GM23338 (cell line): Measurements from ENCODE around the gene ZNF638. TPM values are rescaled to one million over a fixed set of nuclear protein-coding genes. Genes with fewer than 3 reads are reported as not detected.

ENCODE experiments used
- ATAC-seq: fragments of 200-7000 bp; cut with Tn5 transposase; 3 replicates; pipeline ENCODE4 v1.9.1; 2020
- DNase-seq: peaks from one replicate; pipeline ENCODE4 v3.0.0-alpha.2; 2015; ENCODE audit warnings: low spot score
- H2AFZ ChIP-seq: fragments of 200-600 bp; sonication (generic); 2 replicates; pipeline ENCODE4 v1.8.0; 2016; ENCODE audit warnings: antibody characterized with exemption, mild to moderate bottlenecking, moderate library complexity
- H3F3A ChIP-seq: fragments of 200-600 bp; sonication (generic); replicated peaks from 2 replicates; pipeline ENCODE4 v1.8.0; 2017; ENCODE audit warnings: antibody characterized with exemption, mixed run types, low read depth
- H3K27ac ChIP-seq: fragments of 200-600 bp; sonication (generic); 2 replicates; pipeline ENCODE4 v1.6.1; 2016; ENCODE audit warnings: low read depth
- H3K27me3 ChIP-seq: fragments of 200-600 bp; sonication (generic); 2 replicates; pipeline ENCODE4 v1.8.0; 2016; ENCODE audit warnings: mild to moderate bottlenecking, mixed run types, moderate library complexity; ENCODE audit not compliant: insufficient read depth
- H3K36me3 ChIP-seq: fragments of 200-600 bp; sonication (generic); 2 replicates; pipeline ENCODE4 v1.8.0; 2016; ENCODE audit warnings: mild to moderate bottlenecking; ENCODE audit not compliant: insufficient read depth
- H3K4me1 ChIP-seq: fragments of 200-600 bp; sonication (generic); 2 replicates; pipeline ENCODE4 v1.8.0; 2016; ENCODE audit warnings: mild to moderate bottlenecking, moderate library complexity; ENCODE audit not compliant: insufficient read depth
- H3K4me2 ChIP-seq: fragments of 200-600 bp; sonication (generic); 2 replicates; pipeline ENCODE4 v1.7.1; 2017; ENCODE audit warnings: mixed run types
- H3K4me3 ChIP-seq: fragments of 200-600 bp; sonication (generic); 2 replicates; pipeline ENCODE4 v1.6.1; 2016; ENCODE audit warnings: mixed run types
- H3K79me2 ChIP-seq: fragments of 200-600 bp; sonication (generic); replicated peaks from 2 replicates; pipeline ENCODE4 v1.8.0; 2017; ENCODE audit warnings: mild to moderate bottlenecking; ENCODE audit not compliant: insufficient read depth
- H3K9me2 ChIP-seq: fragments of 200-600 bp; sonication (generic); 2 replicates; pipeline ENCODE4 v1.8.0; 2017; ENCODE audit not compliant: insufficient read depth
- H4K20me1 ChIP-seq: fragments of 200-600 bp; sonication (generic); replicated peaks from 2 replicates; pipeline ENCODE4 v1.8.0; 2017; ENCODE audit warnings: mild to moderate bottlenecking; ENCODE audit not compliant: insufficient read depth
- H3K27ac Mint-ChIP-seq: 2 replicates; pipeline ENCODE4 v1.8.0; 2020; ENCODE audit warnings: inconsistent platforms, mild to moderate bottlenecking, moderate library complexity, mixed read lengths
- H3K27me3 Mint-ChIP-seq: 3 replicates; pipeline ENCODE4 v1.8.0; 2022; ENCODE audit warnings: low read depth, mild to moderate bottlenecking, moderate library complexity, mixed read lengths, inconsistent platforms; ENCODE audit not compliant: insufficient read depth, poor library complexity
- H3K36me3 Mint-ChIP-seq: 3 replicates; pipeline ENCODE4 v1.8.0; 2021; ENCODE audit warnings: low read depth, mild to moderate bottlenecking, inconsistent platforms, moderate library complexity, mixed read lengths
- H3K4me1 Mint-ChIP-seq: 3 replicates; pipeline ENCODE4 v1.8.0; 2020; ENCODE audit warnings: mild to moderate bottlenecking, inconsistent platforms, mixed read lengths
- H3K4me3 Mint-ChIP-seq: 3 replicates; pipeline ENCODE4 v1.8.0; 2021; ENCODE audit warnings: moderate library complexity, mild to moderate bottlenecking, inconsistent platforms, mixed read lengths
- H3K9me3 Mint-ChIP-seq: 3 replicates; pipeline ENCODE4 v1.8.0; 2020; ENCODE audit warnings: moderate library complexity, mild to moderate bottlenecking, inconsistent platforms, mixed read lengths
- CREB1 ChIP-seq: fragments of 250-450 bp; sonication (Bioruptor Pico); IDR thresholded peaks from 2 replicates; pipeline ENCODE4 v1.5.0; 2020; ENCODE audit warnings: low read depth, mild to moderate bottlenecking, moderate library complexity
- EZH2 ChIP-seq: fragments of 200-600 bp; sonication (generic); IDR thresholded peaks from one replicate; pipeline ENCODE4 v1.8.0; 2017; ENCODE audit warnings: antibody characterized with exemption, mild to moderate bottlenecking, low read depth; ENCODE audit not compliant: unreplicated experiment
- JUNB ChIP-seq: IDR thresholded peaks from one replicate; pipeline ENCODE4 v1.6.1; 2016; ENCODE audit warnings: antibody characterized with exemption; ENCODE audit not compliant: unreplicated experiment
- NANOG ChIP-seq: IDR thresholded peaks from 2 replicates; pipeline ENCODE4 v1.6.1; 2016; ENCODE audit warnings: antibody characterized with exemption, borderline replicate concordance
- POLR2AphosphoS5 ChIP-seq: IDR thresholded peaks from 2 replicates; pipeline ENCODE4 v1.6.1; 2016; ENCODE audit warnings: antibody characterized with exemption, low read depth
- STAT1 ChIP-seq: IDR thresholded peaks from one replicate; pipeline ENCODE4 v1.6.1; 2016; ENCODE audit warnings: antibody characterized with exemption; ENCODE audit not compliant: unreplicated experiment
- polyA plus RNA-seq: library from polyadenylated mRNA; unstranded; fragments of >200 nt; fragmentation: Nextera tagmentation; extraction: Ambion mirVana; gene quantifications from 2 replicates; pipeline ENCODE4 v1.2.1, GENCODE V29; 2016
- total RNA-seq: library from RNA; depleted of rRNA; stranded (reverse); fragments of >200 nt; shearing (Covaris generic); gene quantifications from 2 replicates; pipeline ENCODE4 v1.2.3, GENCODE V29; 2014
- TF ChIP-seq, protein P1 (sequence below): fragments of 250-450 bp; sonication (Bioruptor Pico); IDR thresholded peaks from 2 replicates; pipeline ENCODE4 v1.5.0; 2020; ENCODE audit warnings: mild to moderate bottlenecking, moderate library complexity
- TF ChIP-seq, protein P2 (sequence below): IDR thresholded peaks from one replicate; pipeline ENCODE4 v1.6.1; 2018; ENCODE audit warnings: antibody characterized with exemption; ENCODE audit not compliant: unreplicated experiment

ZNF638 gene
- total and polyA plus RNA-seq, 2 experiments from 2014 or later, result 185 to 190 TPM

DNA sequence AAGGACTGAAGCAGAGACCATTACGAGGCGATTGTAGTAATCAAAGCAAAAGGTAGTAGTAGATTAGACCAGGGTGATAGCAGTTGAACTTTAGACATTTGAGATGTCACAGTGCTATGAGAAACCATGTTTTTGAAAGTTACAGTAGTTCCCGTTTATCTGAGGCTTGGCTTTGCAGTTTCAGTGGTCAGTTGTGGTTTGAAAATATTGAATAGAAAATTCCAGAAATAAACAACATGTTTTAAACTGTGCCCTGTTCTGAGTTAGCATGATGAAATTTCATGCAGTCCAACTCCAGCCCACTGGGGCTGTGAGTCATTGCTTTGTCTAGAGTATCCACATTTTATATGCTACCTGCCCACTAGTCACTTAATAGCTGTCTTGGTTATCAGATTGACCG lies 47.5 kb downstream of the ZNF638 start:
- H3K36me3 Mint-ChIP-seq, result peaks cover 35% of the 10 kb centered on the region
- no peaks in the 10 kb centered on the region for H3K4me1 Mint-ChIP-seq
- Histone ChIP-seq H3K4me3 (no peak overlapping the region), H3K9me2 (no peaks in the 10 kb centered on the region), H4K20me1 (no peaks in the 10 kb centered on the region; the same call in none of the 2 replicates), H3K4me1 (no peaks in the 10 kb centered on the region), H3K79me2 (peaks cover 24% of the 10 kb centered on the region; the same call in 1 of the 2 replicates), H3K4me2 (no peak overlapping the region), H3F3A (no peaks in the 10 kb centered on the region), H3K36me3 (peaks cover 28% of the 10 kb centered on the region; the same call in 1 of the 2 replicates), H3K27me3 (no peaks in the 10 kb centered on the region), H3K27ac (no peak overlapping the region; the same call in 1 of the 2 replicates), H2AFZ (no peak overlapping the region)
- peak overlapping the region; percentile 15; the same call in 1 of the 2 replicates for H3K27ac Mint-ChIP-seq
- no peaks in the 10 kb centered on the region for H3K9me3 Mint-ChIP-seq
- H3K4me3 Mint-ChIP-seq, result no peak overlapping the region
- no peak for TF ChIP-seq CREB1 (CRISPR knock-in tag)
- no peak for ATAC-seq
- no peak for DNase-seq
- H3K27me3 Mint-ChIP-seq, result peaks cover 3% of the 10 kb centered on the region

DNA sequence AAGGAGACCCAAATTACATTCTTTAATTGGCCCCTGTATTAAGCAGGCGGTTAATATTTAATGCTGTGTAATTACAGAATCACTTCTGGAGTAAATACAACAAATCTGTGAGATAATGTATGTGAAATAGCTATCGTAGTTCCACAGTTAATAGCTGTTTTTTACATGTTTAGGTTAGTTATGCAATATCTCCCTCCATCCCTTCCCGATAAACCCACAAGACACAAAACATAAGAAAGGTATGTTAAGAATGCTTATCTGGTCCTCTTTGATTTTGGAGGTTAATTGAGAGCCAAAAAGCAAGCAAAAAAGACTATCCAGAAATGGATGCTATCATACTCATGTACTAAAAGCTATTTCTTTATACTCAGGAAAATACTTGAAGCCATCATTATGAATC lies 49.1 kb downstream of the ZNF638 start:
- Histone ChIP-seq H4K20me1 (no peaks in the 10 kb centered on the region; the same call in none of the 2 replicates), H3K4me1 (no peaks in the 10 kb centered on the region), H2AFZ (no peak overlapping the region), H3K79me2 (peaks cover 11% of the 10 kb centered on the region; the same call in 1 of the 2 replicates), H3K4me3 (no peak overlapping the region), H3F3A (no peaks in the 10 kb centered on the region), H3K27ac (no peak overlapping the region), H3K9me2 (no peaks in the 10 kb centered on the region), H3K36me3 (peaks cover 28% of the 10 kb centered on the region; the same call in 1 of the 2 replicates), H3K27me3 (no peaks in the 10 kb centered on the region), H3K4me2 (no peak overlapping the region)
- Mint-ChIP-seq H3K27ac (no peak overlapping the region), H3K4me3 (no peak overlapping the region), H3K36me3 (peaks cover 45% of the 10 kb centered on the region), H3K27me3 (peaks cover 3% of the 10 kb centered on the region), H3K4me1 (no peaks in the 10 kb centered on the region), H3K9me3 (no peaks in the 10 kb centered on the region)
- TF ChIP-seq, protein P1, sequence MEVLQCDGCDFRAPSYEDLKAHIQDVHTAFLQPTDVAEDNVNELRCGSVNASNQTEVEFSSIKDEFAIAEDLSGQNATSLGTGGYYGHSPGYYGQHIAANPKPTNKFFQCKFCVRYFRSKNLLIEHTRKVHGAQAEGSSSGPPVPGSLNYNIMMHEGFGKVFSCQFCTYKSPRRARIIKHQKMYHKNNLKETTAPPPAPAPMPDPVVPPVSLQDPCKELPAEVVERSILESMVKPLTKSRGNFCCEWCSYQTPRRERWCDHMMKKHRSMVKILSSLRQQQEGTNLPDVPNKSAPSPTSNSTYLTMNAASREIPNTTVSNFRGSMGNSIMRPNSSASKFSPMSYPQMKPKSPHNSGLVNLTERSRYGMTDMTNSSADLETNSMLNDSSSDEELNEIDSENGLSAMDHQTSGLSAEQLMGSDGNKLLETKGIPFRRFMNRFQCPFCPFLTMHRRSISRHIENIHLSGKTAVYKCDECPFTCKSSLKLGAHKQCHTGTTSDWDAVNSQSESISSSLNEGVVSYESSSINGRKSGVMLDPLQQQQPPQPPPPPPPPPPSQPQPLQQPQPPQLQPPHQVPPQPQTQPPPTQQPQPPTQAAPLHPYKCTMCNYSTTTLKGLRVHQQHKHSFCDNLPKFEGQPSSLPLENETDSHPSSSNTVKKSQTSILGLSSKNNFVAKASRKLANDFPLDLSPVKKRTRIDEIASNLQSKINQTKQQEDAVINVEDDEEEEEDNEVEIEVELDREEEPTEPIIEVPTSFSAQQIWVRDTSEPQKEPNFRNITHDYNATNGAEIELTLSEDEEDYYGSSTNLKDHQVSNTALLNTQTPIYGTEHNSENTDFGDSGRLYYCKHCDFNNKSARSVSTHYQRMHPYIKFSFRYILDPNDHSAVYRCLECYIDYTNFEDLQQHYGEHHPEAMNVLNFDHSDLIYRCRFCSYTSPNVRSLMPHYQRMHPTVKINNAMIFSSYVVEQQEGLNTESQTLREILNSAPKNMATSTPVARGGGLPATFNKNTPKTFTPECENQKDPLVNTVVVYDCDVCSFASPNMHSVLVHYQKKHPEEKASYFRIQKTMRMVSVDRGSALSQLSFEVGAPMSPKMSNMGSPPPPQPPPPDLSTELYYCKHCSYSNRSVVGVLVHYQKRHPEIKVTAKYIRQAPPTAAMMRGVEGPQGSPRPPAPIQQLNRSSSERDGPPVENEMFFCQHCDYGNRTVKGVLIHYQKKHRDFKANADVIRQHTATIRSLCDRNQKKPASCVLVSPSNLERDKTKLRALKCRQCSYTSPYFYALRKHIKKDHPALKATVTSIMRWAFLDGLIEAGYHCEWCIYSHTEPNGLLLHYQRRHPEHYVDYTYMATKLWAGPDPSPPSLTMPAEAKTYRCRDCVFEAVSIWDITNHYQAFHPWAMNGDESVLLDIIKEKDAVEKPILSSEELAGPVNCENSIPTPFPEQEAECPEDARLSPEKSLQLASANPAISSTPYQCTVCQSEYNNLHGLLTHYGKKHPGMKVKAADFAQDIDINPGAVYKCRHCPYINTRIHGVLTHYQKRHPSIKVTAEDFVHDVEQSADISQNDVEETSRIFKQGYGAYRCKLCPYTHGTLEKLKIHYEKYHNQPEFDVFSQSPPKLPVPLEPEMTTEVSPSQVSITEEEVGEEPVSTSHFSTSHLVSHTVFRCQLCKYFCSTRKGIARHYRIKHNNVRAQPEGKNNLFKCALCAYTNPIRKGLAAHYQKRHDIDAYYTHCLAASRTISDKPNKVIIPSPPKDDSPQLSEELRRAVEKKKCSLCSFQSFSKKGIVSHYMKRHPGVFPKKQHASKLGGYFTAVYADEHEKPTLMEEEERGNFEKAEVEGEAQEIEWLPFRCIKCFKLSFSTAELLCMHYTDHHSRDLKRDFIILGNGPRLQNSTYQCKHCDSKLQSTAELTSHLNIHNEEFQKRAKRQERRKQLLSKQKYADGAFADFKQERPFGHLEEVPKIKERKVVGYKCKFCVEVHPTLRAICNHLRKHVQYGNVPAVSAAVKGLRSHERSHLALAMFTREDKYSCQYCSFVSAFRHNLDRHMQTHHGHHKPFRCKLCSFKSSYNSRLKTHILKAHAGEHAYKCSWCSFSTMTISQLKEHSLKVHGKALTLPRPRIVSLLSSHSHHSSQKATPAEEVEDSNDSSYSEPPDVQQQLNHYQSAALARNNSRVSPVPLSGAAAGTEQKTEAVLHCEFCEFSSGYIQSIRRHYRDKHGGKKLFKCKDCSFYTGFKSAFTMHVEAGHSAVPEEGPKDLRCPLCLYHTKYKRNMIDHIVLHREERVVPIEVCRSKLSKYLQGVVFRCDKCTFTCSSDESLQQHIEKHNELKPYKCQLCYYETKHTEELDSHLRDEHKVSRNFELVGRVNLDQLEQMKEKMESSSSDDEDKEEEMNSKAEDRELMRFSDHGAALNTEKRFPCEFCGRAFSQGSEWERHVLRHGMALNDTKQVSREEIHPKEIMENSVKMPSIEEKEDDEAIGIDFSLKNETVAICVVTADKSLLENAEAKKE (CRISPR knock-in tag), result no peak
- no peak for TF ChIP-seq JUNB
- TF ChIP-seq, protein P2, sequence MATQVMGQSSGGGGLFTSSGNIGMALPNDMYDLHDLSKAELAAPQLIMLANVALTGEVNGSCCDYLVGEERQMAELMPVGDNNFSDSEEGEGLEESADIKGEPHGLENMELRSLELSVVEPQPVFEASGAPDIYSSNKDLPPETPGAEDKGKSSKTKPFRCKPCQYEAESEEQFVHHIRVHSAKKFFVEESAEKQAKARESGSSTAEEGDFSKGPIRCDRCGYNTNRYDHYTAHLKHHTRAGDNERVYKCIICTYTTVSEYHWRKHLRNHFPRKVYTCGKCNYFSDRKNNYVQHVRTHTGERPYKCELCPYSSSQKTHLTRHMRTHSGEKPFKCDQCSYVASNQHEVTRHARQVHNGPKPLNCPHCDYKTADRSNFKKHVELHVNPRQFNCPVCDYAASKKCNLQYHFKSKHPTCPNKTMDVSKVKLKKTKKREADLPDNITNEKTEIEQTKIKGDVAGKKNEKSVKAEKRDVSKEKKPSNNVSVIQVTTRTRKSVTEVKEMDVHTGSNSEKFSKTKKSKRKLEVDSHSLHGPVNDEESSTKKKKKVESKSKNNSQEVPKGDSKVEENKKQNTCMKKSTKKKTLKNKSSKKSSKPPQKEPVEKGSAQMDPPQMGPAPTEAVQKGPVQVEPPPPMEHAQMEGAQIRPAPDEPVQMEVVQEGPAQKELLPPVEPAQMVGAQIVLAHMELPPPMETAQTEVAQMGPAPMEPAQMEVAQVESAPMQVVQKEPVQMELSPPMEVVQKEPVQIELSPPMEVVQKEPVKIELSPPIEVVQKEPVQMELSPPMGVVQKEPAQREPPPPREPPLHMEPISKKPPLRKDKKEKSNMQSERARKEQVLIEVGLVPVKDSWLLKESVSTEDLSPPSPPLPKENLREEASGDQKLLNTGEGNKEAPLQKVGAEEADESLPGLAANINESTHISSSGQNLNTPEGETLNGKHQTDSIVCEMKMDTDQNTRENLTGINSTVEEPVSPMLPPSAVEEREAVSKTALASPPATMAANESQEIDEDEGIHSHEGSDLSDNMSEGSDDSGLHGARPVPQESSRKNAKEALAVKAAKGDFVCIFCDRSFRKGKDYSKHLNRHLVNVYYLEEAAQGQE, result no peak
- no peak for TF ChIP-seq EZH2
- no peak for TF ChIP-seq CREB1 (CRISPR knock-in tag)
- no peak for TF ChIP-seq STAT1
- TF ChIP-seq POLR2AphosphoS5, result no peak
- no peak for TF ChIP-seq NANOG
- ATAC-seq (no peak), DNase-seq (no peak)
